GM18907 (cell line): ENCODE results near the gene ME3.
A peak's percentile ranks its signal among the peaks of the same experiment; 100 is the strongest.
"Not testable (repeated sequence)": the region's sequence is repeated elsewhere in the genome, so short reads cannot be mapped to it uniquely, and the experiment has no call there.

Experiments used
- ATAC-seq: cut with Tn5 transposase; IDR thresholded peaks from one replicate; pipeline ENCODE4 v1.9.1; 2021; ENCODE audit warnings: mild to moderate bottlenecking, moderate library complexity; ENCODE audit not compliant: unreplicated experiment

The ME3 gene

GRCh38 chr11:86666193-86666592 is 6.2 kb downstream of the ME3 start:
- ATAC-seq, result no peak

DNA sequence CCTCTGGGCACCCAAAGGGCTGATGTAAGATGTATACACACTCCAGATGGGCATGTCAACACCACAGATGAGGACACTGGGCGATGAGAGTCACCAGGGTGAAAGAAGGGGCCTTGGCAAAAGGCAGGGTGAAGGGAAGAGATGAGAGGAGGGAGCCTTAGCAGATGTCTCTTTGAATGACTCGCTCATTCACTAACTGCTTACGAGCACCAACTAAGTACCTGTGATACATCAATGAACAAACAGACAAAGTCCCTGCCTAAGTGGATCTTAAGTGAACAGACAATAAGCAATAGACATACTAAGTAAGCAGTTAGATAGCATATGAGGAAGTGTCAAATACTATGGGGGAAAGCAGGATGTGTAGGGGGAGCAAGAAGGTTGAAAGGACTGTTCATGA is 7.5 kb downstream of the ME3 start:
- ATAC-seq, result no peak

DNA sequence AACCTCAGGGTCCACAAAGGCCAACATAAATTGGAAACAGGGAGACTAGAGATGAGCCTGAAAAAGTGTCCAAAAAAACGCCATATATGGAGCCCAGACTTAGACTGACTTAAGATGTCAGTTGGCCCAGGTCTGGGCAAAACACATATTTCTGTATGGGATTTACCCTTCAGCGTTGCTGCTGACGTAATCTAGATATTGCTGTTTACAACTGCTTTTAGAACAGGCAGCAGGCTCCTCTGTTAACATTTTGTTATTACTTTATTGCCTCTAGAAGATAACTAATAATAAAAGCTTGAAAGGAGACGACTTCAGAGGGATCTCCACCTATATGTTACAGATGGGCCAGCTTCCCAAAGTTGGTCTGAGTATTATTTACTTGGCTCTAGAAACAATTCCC is 8.7 kb downstream of the ME3 start:
- no peak for ATAC-seq

- no peak for ATAC-seq
Measured at GRCh38 chr11:86663291-86663690, 9.1 kb downstream of the ME3 start.

- no peak for ATAC-seq
Measured at GRCh38 chr11:86660736-86661135, 11.7 kb downstream of the ME3 start.

DNA sequence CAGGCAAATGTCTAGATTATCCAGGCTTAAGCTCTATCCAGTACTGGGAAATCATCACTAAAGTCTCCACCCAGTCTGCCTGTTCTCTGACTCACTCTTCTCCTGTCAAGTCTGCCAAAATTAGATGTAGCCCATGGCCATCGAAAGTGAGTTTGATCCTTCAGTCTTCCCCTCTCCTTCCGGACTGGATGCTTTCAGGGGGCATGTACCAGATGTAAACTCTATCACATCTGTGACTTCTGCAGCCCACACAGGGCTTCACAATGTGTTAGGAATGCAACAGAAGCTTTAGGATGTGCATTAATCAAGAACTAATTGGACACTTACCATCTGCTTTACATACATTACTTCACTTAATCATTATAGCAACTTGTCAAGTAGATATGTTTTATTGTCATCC is 12.3 kb downstream of the ME3 start:
- no peak for ATAC-seq

GRCh38 chr11:86658534-86658933 is 13.9 kb downstream of the ME3 start:
- ATAC-seq, result no peak

DNA sequence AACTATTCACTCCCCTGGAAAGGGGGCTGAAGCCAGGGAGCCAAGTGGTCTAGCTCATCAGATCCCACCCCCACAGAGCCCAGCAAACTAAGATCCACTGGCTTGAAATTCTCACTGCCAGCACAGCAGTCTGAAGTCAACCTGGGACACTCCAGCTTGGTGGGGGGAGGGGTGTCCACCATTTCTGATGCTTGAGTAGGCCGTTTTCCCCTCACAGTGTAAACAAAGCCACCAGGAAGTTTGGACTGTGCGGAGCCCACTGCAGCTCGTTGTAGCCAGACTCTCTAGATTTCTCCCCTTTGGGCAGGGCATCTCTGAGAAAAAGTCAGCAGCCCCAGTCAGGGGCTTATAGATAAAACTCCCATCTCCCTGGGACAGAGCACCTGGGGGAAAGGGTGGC is 27.2 kb downstream of the ME3 start:
- ATAC-seq, result not testable (repeated sequence)

DNA sequence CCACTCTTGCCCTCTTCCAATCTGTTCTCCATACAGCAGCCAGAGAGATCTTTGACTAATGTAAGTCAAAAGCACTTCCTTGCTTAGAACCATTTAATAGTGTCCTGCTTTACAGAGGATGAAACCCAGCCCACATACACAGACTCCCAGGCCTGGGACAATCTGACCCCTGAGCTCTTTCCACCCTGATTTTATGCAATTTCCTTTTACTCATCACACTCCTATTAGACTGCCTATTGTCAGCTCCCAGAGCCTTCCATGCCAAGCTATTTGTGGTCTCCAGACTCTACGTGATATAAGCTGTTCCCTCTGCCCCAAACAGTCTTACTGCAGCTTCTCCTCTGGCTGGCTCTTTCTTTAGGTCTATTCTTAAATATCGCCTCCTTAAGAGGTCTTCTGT is 28.1 kb downstream of the ME3 start:
- no peak for ATAC-seq

- ATAC-seq, result no peak
Measured at GRCh38 chr11:86641537-86642261, 30.7 kb downstream of the ME3 start.

GRCh38 chr11:86639137-86639536 is 33.3 kb downstream of the ME3 start:
- no peak for ATAC-seq

GRCh38 chr11:86638673-86639072 is 33.7 kb downstream of the ME3 start:
- ATAC-seq, result no peak

DNA sequence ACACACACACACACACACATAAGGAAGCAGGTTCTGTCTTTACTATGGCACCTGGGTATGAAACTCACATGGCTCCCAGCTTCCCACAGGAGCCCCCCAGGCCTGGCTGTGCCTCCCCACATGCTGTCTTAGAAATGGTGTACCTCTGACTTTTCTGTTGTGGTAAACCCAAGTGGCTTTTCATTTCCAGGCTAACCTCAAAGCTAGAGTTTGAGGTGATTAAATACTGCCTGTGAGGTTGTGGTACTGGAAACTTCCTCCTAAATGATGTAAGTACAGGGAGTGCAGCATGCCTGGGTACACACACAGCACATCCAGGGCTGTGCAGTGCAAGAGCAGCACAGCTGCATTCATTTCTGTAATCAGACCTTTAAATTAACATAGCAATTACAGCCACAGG is 34.4 kb downstream of the ME3 start:
- ATAC-seq, result peak; percentile 77

- no peak for ATAC-seq
Measured at GRCh38 chr11:86636275-86636674, 36.1 kb downstream of the ME3 start.

DNA sequence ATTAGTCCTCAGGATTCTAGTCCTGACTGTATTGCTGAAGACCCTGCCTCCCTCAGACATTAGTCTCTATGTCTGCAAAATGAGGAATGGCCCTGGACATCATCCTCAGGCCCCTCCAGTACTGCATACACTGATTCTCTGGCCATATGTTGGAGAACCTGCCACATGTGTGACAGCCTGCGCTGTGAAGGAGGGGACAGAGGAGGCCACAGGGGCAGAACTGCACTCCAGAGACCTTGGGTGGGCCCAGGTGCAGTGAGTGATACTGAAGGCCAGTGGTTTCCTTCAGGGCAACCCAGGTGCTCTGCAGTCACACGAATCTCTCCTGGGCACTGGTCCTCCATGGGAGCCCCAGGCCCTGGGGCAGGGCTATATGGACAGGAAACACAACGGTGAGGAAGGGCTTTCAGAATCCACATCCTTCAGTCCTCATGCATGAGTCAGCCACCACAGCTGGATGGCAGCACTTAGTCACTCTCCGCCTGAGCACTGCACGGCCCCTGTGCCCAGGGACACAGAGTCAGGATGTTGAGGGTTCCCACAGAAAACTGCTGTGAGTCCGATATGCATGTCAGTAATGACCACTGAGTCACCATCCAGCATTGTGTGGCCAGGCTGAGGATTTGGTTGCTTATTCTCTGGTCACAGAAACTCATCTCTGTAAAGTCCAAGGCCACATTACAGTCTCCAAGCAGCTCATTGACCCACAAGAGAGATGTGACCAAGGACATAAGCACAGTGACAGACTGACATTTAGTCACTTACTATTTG is 39.7 kb downstream of the ME3 start:
- peak; percentile 81 for ATAC-seq

DNA sequence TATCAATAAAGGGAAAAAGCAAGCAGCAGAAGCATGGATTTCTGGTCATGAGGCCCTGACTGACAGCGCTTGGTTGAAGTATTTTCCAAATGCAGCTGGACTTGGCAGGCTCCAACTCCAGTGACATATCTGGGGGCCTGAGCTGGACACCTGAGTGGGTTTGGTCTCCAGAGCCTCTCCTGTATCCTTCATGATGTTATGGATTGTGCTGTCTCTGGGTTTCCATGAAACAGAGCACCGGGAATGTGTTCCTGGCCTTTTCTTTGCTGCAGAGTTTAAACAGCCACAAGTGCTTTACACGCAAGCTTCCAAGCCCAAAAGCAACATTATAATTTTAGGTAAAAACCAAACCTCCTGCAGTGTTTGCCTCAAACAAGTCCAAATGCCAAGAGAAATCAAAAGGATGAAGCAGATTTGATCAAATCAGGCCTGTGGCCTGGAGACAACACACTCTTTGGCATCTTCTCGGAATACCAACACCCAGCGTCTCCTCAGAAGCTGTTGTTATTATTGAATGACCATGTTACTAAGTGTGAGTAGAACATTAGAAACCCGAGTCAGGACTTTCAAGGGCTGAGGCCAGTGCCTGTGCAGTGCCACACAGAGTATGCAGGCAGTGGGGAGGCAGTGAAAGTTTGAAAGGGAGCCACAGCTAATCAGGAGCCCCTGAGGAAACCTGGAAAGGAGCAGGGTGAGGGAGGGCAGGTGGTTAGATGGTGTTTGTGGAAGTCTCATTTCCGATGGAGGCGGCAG is 42.0 kb downstream of the ME3 start:
- ATAC-seq, result no peak

DNA sequence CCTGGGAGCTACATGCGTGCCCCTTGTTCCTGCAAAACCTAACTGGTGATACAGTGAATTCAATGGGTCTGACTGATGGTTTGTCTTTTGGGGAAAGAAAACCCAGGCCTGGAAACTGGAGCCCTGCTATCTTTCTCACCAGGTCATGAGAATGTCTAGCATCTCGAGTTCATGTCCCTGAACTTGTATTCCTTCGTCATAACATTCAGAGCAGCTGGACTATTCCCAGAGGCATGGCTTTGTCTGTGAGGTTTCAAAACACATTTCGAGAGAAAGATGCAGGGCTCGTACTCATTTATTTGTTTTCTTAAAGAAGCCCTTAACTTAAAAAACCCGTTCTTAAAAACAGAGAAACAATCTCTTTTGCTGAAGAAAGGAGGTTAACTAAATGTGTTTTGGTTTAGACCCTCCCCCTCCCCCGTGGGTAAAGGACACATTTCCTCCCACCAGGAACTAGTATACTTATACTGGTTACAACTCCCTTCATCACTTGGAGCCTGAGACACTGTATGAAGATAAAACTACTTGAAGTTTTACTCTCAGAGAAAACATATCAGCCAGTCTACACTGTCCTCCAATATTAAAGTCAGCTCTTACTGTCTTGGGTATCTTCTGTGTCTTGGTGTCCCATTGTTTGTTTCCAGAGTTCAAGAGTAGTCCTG is 43.2 kb downstream of the ME3 start:
- no peak for ATAC-seq

DNA sequence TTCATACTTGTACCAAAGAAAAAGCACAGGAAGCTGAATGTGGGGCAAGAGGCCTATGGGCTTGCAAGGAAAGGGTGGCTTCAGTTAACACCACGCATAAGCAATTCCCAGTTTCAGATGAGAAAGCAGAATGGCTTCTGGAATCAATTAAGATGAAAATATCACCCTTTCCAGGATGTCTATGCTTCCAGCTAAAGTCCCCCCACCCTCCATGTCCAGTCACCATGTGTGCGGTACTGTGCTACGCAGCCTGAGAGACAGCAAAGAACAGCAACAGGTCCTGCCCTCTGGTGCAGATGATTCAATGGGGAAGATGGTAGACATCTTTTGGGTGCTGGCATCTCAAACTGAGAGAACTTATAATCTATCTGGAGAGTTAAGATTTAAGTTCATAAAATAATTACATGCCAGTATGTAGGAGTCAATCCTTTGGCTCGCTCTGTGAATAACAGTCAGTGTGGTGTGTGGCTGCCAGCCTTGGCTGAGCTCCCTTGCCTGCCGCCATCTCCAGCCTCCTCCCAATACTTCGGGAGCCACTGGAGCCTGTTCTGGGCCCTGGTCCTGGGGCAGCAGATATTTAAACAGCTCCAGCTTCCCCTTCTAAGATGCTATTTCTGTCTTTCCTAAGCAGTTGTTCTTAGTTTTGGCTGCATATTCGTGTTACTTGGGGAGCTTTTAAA is 44.5 kb downstream of the ME3 start:
- ATAC-seq, result no peak

- no peak for ATAC-seq
Measured at GRCh38 chr11:86625981-86626380, 46.4 kb downstream of the ME3 start.

DNA sequence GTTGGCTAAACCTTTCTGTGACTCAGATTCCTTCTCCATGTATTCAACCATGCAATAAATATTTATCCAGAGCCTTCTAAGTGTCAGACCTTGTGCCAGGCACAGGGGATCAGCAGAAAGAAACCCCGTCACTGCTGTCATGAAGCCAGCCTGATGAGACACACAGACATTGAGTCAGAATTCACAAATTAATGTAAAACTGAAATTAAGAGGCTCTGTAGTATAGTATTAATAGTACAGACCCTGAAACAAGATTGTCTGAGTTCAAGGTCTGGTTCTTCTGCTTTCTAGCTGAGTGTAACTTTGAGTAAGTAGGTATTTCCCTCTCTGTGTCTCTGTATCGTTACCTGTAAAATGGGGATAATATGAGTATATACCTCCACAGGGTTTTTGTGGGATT is 46.9 kb downstream of the ME3 start:
- ATAC-seq, result peak; percentile 67

GRCh38 chr11:86624366-86624765 is 48.0 kb downstream of the ME3 start:
- ATAC-seq, result no peak
